Stimulated activated CD8-positive, alpha-beta memory T cell treated with anti-CD3 and anti-CD28 coated beads, Interleukin-15, amount 100 ng/mL, for 4 hours (primary cell): ENCODE data around the gene NLRP8.
"Not testable (repeated sequence)": the region's sequence is repeated elsewhere in the genome, so short reads cannot be mapped to it uniquely, and the experiment has no call there.

Experiments
- DNase-seq, 2 donors: peaks; one replicate each; pipeline ENCODE4 v3.0.0-alpha.2; 2020; ENCODE audit warnings: low read depth in 2 of 2

The NLRP8 gene

DNA sequence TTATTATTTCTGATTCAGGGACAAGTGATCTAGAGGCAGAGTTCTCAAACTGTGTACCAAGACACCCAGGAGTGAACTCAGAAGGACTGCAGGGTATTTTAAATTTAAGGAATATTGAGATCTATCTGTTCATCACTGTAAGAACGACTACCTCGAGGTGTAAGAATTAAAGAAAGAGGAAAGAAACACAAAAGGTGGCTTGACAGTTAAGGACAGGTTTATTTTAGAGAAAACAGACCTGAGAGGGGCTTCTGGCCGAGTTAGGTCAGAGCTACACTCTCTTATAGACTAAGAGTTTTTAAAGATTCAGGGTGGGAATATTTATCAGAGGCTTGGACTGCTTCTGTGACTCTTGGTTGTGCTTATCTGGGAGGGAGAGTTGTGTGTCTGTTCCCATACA lies 26.4 kb downstream of the NLRP8 start:
- no peak for DNase-seq

GRCh38 chr19:55980415-55980814 lies 32.8 kb downstream of the NLRP8 start:
- DNase-seq, result no peak

GRCh38 chr19:55985254-55985653 lies 37.6 kb downstream of the NLRP8 start:
- no peak for DNase-seq

DNA sequence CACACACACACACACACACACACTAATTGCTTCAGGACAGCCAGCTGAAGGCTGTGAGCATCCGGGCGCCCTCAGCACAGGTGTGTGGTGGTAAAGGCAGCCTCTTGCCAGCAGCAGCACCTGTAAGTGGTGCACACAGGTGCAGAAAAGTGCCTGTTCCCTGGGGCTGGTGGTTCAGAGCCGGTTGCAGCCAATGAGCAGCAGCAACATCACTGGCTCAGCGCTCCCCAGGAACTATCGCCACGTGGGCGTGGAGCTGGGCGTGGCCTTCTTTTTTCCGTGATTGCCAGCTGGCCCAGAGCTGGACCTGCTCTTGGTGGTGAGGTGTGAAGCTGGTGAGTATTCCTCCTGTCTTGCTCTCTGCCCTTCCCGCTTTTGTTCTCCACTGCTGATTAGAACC lies 38.9 kb downstream of the NLRP8 start, which contains the start of gene NLRP5:
Gene NLRP5 (plus strand): TSS at position 289 of the 400 bp plus-strand sequence.
- no peak for DNase-seq

DNA sequence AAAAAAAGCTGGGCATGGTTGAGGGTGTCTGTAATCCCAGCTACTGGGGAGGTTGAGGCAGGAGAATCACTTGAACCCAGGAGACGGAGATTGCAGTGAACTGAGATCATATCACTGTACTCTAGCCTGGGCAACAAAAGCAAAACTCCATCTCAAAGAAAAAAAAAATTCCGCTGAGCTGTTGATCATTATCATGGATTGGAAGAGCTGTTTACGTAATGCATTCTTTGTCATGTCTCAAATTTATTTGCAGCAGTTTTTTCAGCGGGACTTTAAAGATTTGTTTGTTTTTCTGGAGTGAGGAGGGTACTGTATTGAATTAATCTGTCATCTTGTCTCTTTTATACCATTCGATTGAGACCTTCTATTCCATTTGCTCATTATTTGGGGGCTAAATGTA lies 43.2 kb downstream of the NLRP8 start:
- no peak for DNase-seq

DNA sequence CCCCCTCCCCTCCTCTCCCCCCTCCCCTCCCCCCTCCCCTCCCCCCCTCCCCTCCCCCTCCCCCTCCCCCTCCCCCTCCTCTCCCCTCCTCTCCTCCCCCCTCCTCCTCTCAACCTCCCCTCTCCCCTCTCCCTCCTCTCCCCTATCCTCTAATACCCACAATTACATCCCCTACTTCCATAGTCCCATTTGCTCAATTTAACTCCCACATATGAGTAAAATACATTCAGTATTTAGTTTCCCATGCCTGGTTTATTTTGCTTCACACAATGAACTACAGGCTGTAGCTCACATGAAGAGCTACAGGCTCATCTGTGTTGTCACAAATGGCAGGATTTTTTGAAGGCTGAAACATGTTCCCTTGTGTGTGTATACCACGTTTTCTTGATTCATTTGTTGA lies 45.9 kb downstream of the NLRP8 start:
- DNase-seq, result no peak

- DNase-seq, result no peak
Observed at GRCh38 chr19:56014765-56015164, 67.1 kb downstream of the NLRP8 start.

GRCh38 chr19:56015756-56016155 lies 68.1 kb downstream of the NLRP8 start:
- DNase-seq, result no peak

- DNase-seq, result not testable (repeated sequence)
Observed at GRCh38 chr19:56019325-56019724, 71.7 kb downstream of the NLRP8 start.

GRCh38 chr19:56020355-56020975 lies 72.8 kb downstream of the NLRP8 start:
- not testable (repeated sequence) for DNase-seq

- DNase-seq, result no peak
Observed at GRCh38 chr19:56026769-56027168, 79.1 kb downstream of the NLRP8 start.
